A673 (cell line): Measurements from ENCODE around the gene ARHGEF1.

Experiments
- EZH2 ChIP-seq: fragments of 200-600 bp; sonication (generic); IDR thresholded peaks from 2 replicates; pipeline ENCODE4 v1.6.1; 2017; ENCODE audit warnings: borderline replicate concordance, low read depth, mild to moderate bottlenecking, mixed read lengths, antibody characterized with exemption, low read length; ENCODE audit not compliant: poor library complexity, severe bottlenecking
- TF ChIP-seq, protein P1 (sequence below): fragments of 300-800, 200-600 bp; sonication (generic); conservative IDR thresholded peaks from 2 replicates; pipeline ENCODE4 v1.5.1; 2017; ENCODE audit warnings: low read depth, mild to moderate bottlenecking, antibody characterized with exemption, low read length, moderate library complexity, mixed read lengths

DNA sequence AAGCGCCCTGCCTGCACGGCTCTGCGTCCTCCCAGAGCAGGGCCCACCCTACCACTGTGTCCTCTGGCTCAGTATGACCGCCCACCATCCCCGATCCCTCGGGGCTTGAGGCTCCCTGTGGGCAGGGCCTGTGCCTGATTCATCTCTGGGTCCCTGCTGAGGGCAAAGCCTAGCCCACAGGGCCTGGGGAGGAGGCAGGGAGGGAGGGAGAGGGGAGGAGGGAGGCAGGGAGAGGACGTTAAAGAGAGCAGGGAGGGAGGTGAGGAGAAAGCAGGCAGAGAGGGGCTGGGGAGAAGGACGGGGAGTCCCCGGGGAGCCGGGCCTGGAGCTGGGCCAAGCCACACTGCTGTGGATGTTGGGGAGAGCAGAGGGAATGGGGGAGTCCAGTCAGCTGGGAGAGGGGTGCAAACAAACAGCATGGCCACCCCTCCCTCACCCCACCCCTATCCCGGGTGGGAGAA, 49.3 kb downstream of the ARHGEF1 start:
- TF ChIP-seq, protein P1, sequence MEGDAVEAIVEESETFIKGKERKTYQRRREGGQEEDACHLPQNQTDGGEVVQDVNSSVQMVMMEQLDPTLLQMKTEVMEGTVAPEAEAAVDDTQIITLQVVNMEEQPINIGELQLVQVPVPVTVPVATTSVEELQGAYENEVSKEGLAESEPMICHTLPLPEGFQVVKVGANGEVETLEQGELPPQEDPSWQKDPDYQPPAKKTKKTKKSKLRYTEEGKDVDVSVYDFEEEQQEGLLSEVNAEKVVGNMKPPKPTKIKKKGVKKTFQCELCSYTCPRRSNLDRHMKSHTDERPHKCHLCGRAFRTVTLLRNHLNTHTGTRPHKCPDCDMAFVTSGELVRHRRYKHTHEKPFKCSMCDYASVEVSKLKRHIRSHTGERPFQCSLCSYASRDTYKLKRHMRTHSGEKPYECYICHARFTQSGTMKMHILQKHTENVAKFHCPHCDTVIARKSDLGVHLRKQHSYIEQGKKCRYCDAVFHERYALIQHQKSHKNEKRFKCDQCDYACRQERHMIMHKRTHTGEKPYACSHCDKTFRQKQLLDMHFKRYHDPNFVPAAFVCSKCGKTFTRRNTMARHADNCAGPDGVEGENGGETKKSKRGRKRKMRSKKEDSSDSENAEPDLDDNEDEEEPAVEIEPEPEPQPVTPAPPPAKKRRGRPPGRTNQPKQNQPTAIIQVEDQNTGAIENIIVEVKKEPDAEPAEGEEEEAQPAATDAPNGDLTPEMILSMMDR = no peak
- TF ChIP-seq EZH2 = no peak
